ENCODE data around the gene PODXL2.

The PODXL2 gene

GRCh38 chr3:127628788-127629466, at the start of gene PODXL2:
Gene PODXL2, plus strand, starts transcription at chr3:127629185. Its CDS starts 35 bp downstream, at chr3:127629220.
- H3K4me3 ChIP-seq (ENCODE audit: low read depth, low read length) = peak within 1 kb of the TSS; percentile 35

- no peak overlapping the region for H3K4me3 ChIP-seq (ENCODE audit: low read depth, low read length)
Observed at GRCh38 chr3:127580327-127581060, 48.5 kb upstream of the PODXL2 start.

GRCh38 chr3:127584734-127585133, 44.3 kb upstream of the PODXL2 start:
- H3K4me3 ChIP-seq (ENCODE audit: low read depth, low read length) = no peak overlapping the region

- no peak overlapping the region for H3K4me3 ChIP-seq (ENCODE audit: low read depth, low read length)
Observed at GRCh38 chr3:127585163-127585812, 43.7 kb upstream of the PODXL2 start.

DNA sequence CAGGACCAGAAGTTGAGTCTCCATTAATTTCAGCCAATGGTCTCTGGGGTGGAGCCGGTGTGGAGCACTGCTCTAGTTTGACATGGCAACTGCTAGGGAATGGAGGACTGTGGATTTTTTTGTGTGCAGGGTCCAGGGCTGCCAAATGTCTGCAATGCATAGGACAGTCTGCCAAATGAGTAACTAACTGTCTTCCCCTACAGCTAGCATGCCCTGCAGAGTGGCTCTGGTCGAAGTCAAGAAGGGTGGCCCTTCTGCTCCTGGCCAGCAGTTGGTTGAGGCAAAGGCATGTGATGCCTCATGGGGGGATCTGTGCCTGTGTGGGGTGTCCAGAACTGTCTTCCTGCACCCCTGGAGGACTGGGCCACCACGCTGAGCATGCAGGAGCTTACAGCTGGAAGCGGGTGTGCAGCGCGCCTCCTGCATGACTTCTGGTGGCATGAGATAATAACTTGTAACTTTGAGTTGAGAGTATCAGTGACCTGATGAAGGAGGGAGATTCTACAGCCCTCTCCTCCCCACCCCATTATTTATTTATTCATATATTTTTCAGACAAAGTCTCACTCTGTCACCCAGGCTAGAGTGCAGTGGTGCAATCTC, 43.1 kb upstream of the PODXL2 start:
- no peak overlapping the region for H3K4me3 ChIP-seq (ENCODE audit: low read depth, low read length)

GRCh38 chr3:127587876-127588275, 41.1 kb upstream of the PODXL2 start:
- H3K4me3 ChIP-seq (ENCODE audit: low read depth, low read length) = no peak overlapping the region

- peak overlapping the region; percentile 80 for H3K4me3 ChIP-seq (ENCODE audit: low read depth, low read length)
Observed at GRCh38 chr3:127588806-127589577, 40.0 kb upstream of the PODXL2 start.

GRCh38 chr3:127589600-127590281, 39.2 kb upstream of the PODXL2 start:
- H3K4me3 ChIP-seq (ENCODE audit: low read depth, low read length) = peak overlapping the region; percentile 80

DNA sequence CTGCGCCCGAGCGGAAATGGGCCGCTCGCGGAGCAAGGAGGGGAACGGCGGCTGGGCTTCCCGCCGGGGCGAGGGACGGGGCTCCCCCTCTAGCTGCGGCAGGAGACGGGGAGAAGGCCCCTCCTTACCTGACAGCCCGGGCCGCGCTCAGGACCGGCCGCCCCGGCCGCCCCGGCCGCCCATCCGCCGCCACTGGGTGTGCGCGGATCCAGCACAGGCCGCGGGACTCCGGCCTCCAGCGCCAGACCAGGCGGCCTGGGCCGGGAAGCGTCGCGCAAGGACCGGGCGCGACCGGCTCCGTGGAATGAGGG, 38.7 kb upstream of the PODXL2 start:
- H3K4me3 ChIP-seq (ENCODE audit: low read depth, low read length) = peak overlapping the region; percentile 80

DNA sequence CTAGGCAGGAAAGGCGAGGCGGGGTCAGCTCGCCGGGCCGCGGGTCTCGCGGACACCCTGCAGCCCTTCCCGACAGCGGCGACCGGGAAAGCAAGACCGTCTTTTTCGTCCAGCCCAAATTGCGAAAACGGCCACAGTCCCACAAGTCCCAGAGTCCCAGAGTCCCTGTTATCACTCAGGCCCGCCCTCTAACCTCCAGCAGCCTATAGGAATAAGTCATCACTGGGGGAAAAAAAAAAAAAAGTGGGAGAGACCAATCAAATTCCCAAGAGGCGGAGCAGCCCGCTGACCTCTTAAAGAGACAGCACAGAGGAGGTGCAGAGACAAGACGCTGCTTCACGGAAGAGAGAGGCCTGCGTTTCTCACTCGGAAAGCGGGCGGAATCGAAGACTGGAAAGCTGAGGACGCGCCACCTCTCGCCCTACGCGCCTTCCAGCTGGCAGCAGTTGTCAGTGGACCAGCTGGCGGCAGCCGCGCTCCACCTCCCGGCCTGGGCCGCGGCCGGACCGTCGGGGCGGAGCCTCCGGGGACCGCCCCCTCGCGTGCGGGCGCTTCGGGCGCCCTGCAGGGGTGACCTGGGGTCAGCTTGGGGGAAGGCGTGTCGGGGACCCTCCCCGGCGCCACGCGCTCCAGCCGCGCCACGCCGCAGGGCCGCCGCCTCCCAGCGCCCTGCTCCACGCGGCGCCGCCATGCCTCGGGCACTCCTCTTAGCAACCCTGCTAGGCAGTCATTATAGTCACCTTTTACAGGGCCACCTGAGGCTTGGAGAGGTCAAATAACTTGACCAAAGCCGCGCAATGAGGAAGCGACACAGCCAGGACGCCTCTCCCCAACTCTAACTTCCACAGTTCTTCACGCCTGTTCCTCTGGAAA, 38.2 kb upstream of the PODXL2 start, which contains the start of gene TPRA1:
TPRA1 (minus strand) TSS at position 141 of the 873 bp plus-strand sequence. CDS start 10,587 bp downstream, outside the sequence.
- peak within 1 kb of the TSS; percentile 80 for H3K4me3 ChIP-seq (ENCODE audit: low read depth, low read length)

DNA sequence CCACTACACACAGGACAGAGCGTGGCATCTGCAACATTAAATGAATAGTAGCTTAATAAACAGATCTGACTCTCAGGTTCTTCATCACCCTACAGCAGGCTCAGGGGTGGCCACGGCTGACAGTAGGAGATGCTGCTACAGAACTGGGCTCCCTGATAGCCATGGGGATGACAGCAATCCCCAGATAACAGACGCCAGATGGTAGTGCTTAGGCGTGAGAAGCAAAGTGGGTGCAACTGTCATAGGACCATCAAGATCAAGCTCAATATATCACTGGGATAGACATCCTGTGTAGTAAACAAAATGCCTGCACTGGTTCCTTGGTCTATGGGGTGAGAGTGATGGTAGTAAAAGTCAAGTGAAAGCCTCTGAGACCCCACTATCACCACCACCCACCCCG, 35.8 kb upstream of the PODXL2 start:
- no peak overlapping the region for H3K4me3 ChIP-seq (ENCODE audit: low read depth, low read length)

DNA sequence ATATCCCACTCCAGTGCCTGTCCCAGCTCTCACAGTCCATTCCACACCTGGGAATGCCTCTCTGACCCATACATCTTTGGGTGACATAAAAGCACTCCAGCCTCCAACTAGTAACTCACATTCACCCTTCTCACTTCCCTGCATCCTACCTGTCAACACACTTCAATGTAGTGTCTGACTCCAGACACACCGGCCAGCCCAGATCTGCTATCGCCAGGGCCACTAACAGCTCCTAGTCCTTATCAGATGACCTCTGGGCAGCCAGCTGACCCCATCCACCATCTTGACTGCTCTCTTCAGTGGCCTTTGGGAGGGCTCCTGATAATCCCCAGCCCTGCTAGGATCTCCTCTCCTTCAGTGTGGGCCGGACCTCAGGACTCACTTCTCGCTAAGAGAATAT, 33.7 kb upstream of the PODXL2 start:
- H3K4me3 ChIP-seq (ENCODE audit: low read depth, low read length) = no peak overlapping the region

- no peak overlapping the region for H3K4me3 ChIP-seq (ENCODE audit: low read depth, low read length)
Observed at GRCh38 chr3:127597020-127597771, 31.8 kb upstream of the PODXL2 start.

- H3K4me3 ChIP-seq (ENCODE audit: low read depth, low read length) = peak overlapping the region; percentile 69
Observed at GRCh38 chr3:127598841-127599570, 30.0 kb upstream of the PODXL2 start.

DNA sequence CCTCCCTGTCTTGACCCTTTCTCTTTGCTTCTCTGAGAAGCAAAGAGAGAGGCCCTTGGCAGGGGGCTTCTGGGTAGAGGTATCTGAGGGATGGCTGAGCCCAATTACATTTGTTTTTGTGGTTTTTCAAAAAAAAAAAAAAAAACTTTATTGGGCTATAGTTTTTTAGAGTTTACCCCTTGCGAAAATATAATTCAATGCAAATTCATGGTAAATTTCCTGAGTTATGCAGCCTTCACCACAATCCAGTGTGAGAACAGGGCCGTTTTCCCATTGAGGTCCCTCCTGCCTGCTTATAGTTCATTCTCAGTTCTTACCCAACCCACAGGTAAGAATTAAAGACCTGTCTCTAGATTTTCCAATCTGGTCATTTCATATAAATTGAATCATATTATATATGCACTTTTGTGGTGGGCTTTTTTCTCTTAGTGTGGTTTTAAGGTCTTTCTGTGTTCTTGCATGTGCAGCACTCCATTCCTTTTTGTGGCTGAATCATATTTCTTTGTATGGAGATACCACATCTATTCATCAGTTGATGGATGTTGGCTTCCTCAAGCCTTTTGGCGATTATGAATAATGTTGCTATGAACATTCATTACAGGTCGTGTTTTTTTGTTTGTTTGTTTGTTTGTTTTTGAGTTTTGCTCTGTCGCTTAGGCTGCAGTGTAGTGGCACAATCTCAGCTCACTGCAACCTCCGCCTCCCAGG, 28.1 kb upstream of the PODXL2 start:
- no peak overlapping the region for H3K4me3 ChIP-seq (ENCODE audit: low read depth, low read length)

GRCh38 chr3:127604035-127604434, 24.9 kb upstream of the PODXL2 start:
- H3K4me3 ChIP-seq (ENCODE audit: low read depth, low read length) = no peak overlapping the region

DNA sequence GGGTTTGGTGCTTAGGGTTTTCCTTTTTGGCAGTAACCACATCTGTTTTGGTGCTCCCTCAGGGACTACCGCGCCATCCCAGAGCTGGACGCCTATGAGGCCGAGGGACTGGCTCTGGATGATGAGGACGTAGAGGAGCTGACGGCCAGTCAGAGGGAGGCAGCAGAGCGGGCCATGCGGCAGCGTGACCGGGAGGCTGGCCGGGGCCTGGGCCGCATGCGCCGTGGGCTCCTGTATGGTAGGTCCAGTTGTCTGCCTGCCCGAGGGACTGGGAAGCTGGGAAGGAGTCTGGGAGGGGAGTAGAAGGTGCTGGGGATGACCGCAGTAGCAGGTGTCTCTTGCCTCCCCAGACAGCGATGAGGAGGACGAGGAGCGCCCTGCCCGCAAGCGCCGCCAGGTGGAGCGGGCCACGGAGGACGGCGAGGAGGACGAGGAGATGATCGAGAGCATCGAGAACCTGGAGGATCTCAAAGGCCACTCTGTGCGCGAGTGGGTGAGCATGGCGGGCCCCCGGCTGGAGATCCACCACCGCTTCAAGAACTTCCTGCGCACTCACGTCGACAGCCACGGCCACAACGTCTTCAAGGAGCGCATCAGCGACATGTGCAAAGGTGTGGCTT, 24.3 kb upstream of the PODXL2 start:
- H3K4me3 ChIP-seq (ENCODE audit: low read depth, low read length) = no peak overlapping the region

Measured in iPS-11a (cell line).